HL-60/S4 (cell line): ENCODE measurements around the gene DIAPH3.

Source experiments
- in situ Hi-C: fragments of 300-500 bp; cut with MboI; formaldehyde crosslinking; loops from 2 replicates; pipeline ENCODE4 v1.14.3; 2022; ENCODE audit warnings: low sequenced_read_pairs

DIAPH3 gene

GRCh38 chr13:59651479-59651878 lies 512.2 kb downstream of the DIAPH3 start:
- in situ Hi-C loops, result no loop called here

GRCh38 chr13:59643906-59644626 lies 519.7 kb downstream of the DIAPH3 start:
- in situ Hi-C loops, result no loop called here

DNA sequence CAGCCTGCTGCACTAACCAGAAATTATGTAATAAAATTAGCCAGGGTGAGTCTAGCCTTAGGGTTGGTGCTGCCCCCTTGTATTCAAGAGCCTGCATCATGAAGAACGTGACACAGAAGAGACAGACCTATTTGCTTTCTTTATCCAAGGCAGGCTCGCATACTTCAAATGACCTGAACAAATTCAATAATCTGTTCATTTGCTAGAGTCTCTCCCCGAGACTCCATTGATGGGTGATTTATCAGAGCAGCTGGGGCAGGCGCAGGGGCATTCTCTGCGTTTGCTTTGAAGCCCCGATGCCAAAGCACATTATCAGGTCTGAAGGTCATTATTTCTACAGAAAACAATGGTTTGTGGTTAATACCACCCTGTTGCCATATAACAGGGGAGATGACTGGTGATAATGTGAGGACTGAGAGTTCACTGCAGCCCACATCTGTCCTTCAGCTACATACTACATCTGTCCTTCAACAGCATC lies 520.3 kb downstream of the DIAPH3 start:
- in situ Hi-C loops, result no loop called here

- in situ Hi-C loops, result no loop called here
These were observed 521.9 kb downstream of the DIAPH3 start for GRCh38 chr13:59641817-59642216.

DNA sequence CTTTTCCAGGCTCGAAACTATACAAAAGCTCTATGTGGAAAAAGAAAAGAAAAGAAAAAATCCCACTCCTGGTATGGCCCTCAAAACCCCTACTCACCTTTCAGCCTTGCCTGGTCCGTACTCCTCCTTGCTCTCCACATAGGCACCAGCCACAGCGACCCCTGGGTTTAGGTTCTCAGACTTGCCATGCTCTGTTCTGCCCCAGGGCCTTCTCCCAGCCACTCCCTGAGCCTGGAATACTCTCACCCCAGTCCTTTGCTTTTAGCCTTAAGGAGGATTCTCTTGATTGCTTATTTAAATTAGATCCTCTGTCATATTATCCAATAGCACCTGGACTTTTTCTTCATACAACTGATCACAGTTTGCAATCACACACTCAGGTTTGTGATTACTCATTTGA lies 522.5 kb downstream of the DIAPH3 start:
- in situ Hi-C loops, result no loop called here

GRCh38 chr13:59638404-59638803 lies 525.3 kb downstream of the DIAPH3 start:
- in situ Hi-C loops, result no loop called here

GRCh38 chr13:59635589-59635988 lies 528.1 kb downstream of the DIAPH3 start:
- in situ Hi-C loops, result no loop called here

GRCh38 chr13:59633290-59633689 lies 530.4 kb downstream of the DIAPH3 start:
- in situ Hi-C loops, result no loop called here

DNA sequence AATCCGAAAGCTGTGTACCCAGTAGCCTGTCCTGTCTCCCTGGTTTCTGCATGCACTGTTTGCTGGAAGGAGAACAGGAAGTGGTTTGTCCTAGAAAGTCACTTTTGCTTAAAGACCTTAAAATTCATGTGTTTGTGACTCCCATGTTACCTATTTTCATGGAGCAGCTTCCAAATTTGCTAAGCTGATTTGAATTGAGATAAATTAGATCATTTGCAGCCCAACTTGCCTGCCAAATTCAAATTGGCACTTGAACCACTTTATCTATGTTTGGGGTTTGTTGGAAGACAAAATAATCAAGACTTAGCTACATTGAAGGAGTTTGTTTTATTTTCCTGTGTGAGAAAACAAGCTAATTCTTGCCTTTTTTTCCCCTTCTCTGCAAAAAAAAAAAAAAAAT lies 532.5 kb downstream of the DIAPH3 start:
- in situ Hi-C loops, result no loop called here

DNA sequence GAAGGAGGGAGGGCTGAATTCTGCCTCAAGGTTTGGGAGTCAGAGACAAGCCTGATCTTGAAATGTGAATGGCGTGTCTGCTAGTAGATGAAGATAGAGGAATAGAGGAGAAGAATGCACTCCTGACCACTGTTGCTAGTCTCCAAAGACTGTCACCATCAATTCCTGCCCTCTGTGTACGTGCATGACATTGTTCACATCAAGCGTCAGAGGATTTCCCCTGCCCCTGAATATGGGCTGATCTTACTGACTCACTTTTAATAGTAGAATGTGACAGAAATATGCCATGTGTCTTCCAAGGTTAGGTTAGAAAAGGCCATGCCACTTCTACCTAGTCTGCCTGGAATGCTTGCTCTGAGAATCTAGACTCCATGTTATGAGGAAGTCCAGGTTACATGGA lies 538.6 kb downstream of the DIAPH3 start:
- in situ Hi-C loops, result no loop called here

DNA sequence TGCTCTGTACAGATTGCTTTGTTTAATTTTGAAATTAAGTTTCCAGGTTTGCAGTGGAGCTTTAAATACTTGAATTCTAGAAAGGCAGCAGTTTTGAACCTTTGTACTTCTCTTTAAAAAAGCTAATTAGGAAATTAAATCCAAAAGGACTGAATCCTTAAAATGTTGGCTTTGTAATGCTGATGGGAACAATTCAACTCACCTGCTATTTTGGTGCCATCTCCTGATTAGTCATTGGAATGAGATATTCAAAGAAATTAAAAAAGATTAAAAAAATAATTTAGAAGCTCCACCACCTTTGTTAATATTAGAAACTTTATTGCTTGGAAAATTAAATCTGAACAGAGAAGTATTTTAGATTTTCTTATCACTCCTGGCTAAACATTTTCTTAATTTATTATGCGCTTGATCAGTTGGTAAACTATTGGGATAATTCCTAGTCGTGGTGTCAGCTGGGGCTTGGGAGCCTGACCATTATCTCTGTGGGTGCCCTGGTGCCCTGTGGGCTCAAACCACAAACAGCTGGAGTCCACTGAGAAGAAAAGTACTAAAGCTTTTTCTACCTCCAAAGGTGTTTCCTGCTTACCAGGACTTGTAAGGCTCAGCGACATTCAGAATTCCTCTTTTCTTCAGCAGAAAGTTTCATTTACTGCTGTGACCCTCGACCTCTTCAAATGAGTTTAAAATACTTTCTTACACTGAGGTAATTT lies 540.4 kb downstream of the DIAPH3 start:
- in situ Hi-C loops, result no loop called here

- in situ Hi-C loops, result no loop called here
These were observed 542.0 kb downstream of the DIAPH3 start for GRCh38 chr13:59621773-59622172.
